ENCODE measurements around the gene TGFB1I1.
"Not testable (repeated sequence)": the region's sequence is repeated elsewhere in the genome, so short reads cannot be mapped to it uniquely, and the experiment has no call there.

The TGFB1I1 gene

GRCh38 chr16:31487720-31488467 lies 15.9 kb downstream of the TGFB1I1 start:
- DNase-seq (ENCODE audit: low read depth): peak; percentile 70

- no peak for DNase-seq (ENCODE audit: low read depth)
Measured at GRCh38 chr16:31488468-31489297, 16.7 kb downstream of the TGFB1I1 start.

- DNase-seq (ENCODE audit: low read depth): no peak
Measured at GRCh38 chr16:31489298-31489564, 17.3 kb downstream of the TGFB1I1 start.

- DNase-seq (ENCODE audit: low read depth): no peak
Measured at GRCh38 chr16:31489616-31490584, 17.9 kb downstream of the TGFB1I1 start.

- no peak for DNase-seq (ENCODE audit: low read depth)
Measured at GRCh38 chr16:31491778-31492418, 19.9 kb downstream of the TGFB1I1 start.

- DNase-seq (ENCODE audit: low read depth): no peak
Measured at GRCh38 chr16:31493506-31494125, 21.7 kb downstream of the TGFB1I1 start.

GRCh38 chr16:31496670-31497069 lies 24.7 kb downstream of the TGFB1I1 start:
- DNase-seq (ENCODE audit: low read depth): no peak

GRCh38 chr16:31498493-31498892 lies 26.5 kb downstream of the TGFB1I1 start:
- no peak for DNase-seq (ENCODE audit: low read depth)

GRCh38 chr16:31499928-31500327 lies 28.0 kb downstream of the TGFB1I1 start:
- no peak for DNase-seq (ENCODE audit: low read depth)

- DNase-seq (ENCODE audit: low read depth): no peak
Measured at GRCh38 chr16:31501226-31501965, 29.4 kb downstream of the TGFB1I1 start.

- DNase-seq (ENCODE audit: low read depth): no peak
Measured at GRCh38 chr16:31501966-31502348, 30.0 kb downstream of the TGFB1I1 start.

- no peak for DNase-seq (ENCODE audit: low read depth)
Measured at GRCh38 chr16:31502981-31503380, 31.0 kb downstream of the TGFB1I1 start.

GRCh38 chr16:31503555-31503954 lies 31.6 kb downstream of the TGFB1I1 start:
- not testable (repeated sequence) for DNase-seq (ENCODE audit: low read depth)

- no peak for DNase-seq (ENCODE audit: low read depth)
Measured at GRCh38 chr16:31504159-31504558, 32.2 kb downstream of the TGFB1I1 start.

GRCh38 chr16:31505483-31505882 lies 33.5 kb downstream of the TGFB1I1 start:
- DNase-seq (ENCODE audit: low read depth): no peak

- no peak for DNase-seq (ENCODE audit: low read depth)
Measured at GRCh38 chr16:31507617-31507928, 35.6 kb downstream of the TGFB1I1 start.

GRCh38 chr16:31507929-31508705 lies 36.2 kb downstream of the TGFB1I1 start, which contains the start of gene RUSF1:
TSS of gene RUSF1 (minus strand) at chr16:31508391. CDS start at chr16:31508373, 18 bp downstream.
- peak; percentile 72 for DNase-seq (ENCODE audit: low read depth)

- no peak for DNase-seq (ENCODE audit: low read depth)
Measured at GRCh38 chr16:31508706-31509195, 36.8 kb downstream of the TGFB1I1 start.

- no peak for DNase-seq (ENCODE audit: low read depth)
Measured at GRCh38 chr16:31513126-31513525, 41.2 kb downstream of the TGFB1I1 start.

- DNase-seq (ENCODE audit: low read depth): no peak
Measured at GRCh38 chr16:31513884-31514283, 41.9 kb downstream of the TGFB1I1 start.
